NCI-H1417 treated with DMSO at 0.1 percent for 48 hours (cell line): ENCODE data around the gene WDR35.

Experiments
- DNase-seq: peaks from one replicate; lab custom pipeline; 2025; lab: John Stamatoyannopoulos, UW

Gene WDR35

GRCh38 chr2:19868701-19869580 is 121.0 kb downstream of the WDR35 start:
- peak; percentile 23 for DNase-seq

- DNase-seq, result no peak
These were observed 121.7 kb downstream of the WDR35 start for GRCh38 chr2:19868224-19868623.

GRCh38 chr2:19866771-19867170 is 123.1 kb downstream of the WDR35 start:
- DNase-seq, result no peak

GRCh38 chr2:19865151-19865550 is 124.8 kb downstream of the WDR35 start:
- DNase-seq, result no peak

GRCh38 chr2:19864381-19864780 is 125.5 kb downstream of the WDR35 start:
- DNase-seq, result no peak

GRCh38 chr2:19863303-19864041 is 126.4 kb downstream of the WDR35 start:
- DNase-seq, result no peak

GRCh38 chr2:19861813-19862212 is 128.1 kb downstream of the WDR35 start:
- DNase-seq, result no peak
